ENCODE measurements around the gene PANK3.

GRCh38 chr5:168602517-168602916, 23.3 kb upstream of the PANK3 start:
- no peak for TF ChIP-seq EZH2 (optimal IDR thresholded peaks at IDR 0.05; ENCODE audit: low read depth, low read length)
- TF ChIP-seq, protein P1, sequence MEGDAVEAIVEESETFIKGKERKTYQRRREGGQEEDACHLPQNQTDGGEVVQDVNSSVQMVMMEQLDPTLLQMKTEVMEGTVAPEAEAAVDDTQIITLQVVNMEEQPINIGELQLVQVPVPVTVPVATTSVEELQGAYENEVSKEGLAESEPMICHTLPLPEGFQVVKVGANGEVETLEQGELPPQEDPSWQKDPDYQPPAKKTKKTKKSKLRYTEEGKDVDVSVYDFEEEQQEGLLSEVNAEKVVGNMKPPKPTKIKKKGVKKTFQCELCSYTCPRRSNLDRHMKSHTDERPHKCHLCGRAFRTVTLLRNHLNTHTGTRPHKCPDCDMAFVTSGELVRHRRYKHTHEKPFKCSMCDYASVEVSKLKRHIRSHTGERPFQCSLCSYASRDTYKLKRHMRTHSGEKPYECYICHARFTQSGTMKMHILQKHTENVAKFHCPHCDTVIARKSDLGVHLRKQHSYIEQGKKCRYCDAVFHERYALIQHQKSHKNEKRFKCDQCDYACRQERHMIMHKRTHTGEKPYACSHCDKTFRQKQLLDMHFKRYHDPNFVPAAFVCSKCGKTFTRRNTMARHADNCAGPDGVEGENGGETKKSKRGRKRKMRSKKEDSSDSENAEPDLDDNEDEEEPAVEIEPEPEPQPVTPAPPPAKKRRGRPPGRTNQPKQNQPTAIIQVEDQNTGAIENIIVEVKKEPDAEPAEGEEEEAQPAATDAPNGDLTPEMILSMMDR (IDR thresholded peaks at IDR 0.05; ENCODE audit: low read length) = no peak

Data from MM.1S (cell line).